NCI-H2196 treated with DMSO at 0.1 percent for 48 hours (cell line): ENCODE results near the gene SCGB1C2.
"Not testable (repeated sequence)": the region's sequence is repeated elsewhere in the genome, so short reads cannot be mapped to it uniquely, and the experiment has no call there.

Experiments used
- DNase-seq: peaks from one replicate; lab custom pipeline; 2025; ENCODE audit not compliant: unreplicated experiment; lab: John Stamatoyannopoulos, UW

Gene SCGB1C2

GRCh38 chr17:148757-149156 lies 11.4 kb downstream of the SCGB1C2 start:
- no peak for DNase-seq

- DNase-seq: no peak
Measured at GRCh38 chr17:149231-149630, 11.9 kb downstream of the SCGB1C2 start.

- DNase-seq: no peak
Measured at GRCh38 chr17:149897-150584, 12.7 kb downstream of the SCGB1C2 start.

- DNase-seq: no peak
Measured at GRCh38 chr17:151004-151403, 13.6 kb downstream of the SCGB1C2 start.

- DNase-seq: no peak
Measured at GRCh38 chr17:151886-152859, 14.8 kb downstream of the SCGB1C2 start.

- no peak for DNase-seq
Measured at GRCh38 chr17:152860-153420, 15.6 kb downstream of the SCGB1C2 start.

- no peak for DNase-seq
Measured at GRCh38 chr17:153851-154250, 16.5 kb downstream of the SCGB1C2 start.

GRCh38 chr17:155576-155975 lies 18.2 kb downstream of the SCGB1C2 start:
- DNase-seq: no peak

GRCh38 chr17:156094-156621 lies 18.8 kb downstream of the SCGB1C2 start:
- DNase-seq: no peak

GRCh38 chr17:156946-157345 lies 19.6 kb downstream of the SCGB1C2 start:
- DNase-seq: no peak

GRCh38 chr17:157901-158300 lies 20.5 kb downstream of the SCGB1C2 start:
- no peak for DNase-seq

- no peak for DNase-seq
Measured at GRCh38 chr17:158379-158778, 21.0 kb downstream of the SCGB1C2 start.

- DNase-seq: no peak
Measured at GRCh38 chr17:159609-160008, 22.2 kb downstream of the SCGB1C2 start.

- DNase-seq: no peak
Measured at GRCh38 chr17:160336-160735, 23.0 kb downstream of the SCGB1C2 start.

GRCh38 chr17:161481-161880 lies 24.1 kb downstream of the SCGB1C2 start:
- no peak for DNase-seq

- DNase-seq: no peak
Measured at GRCh38 chr17:162689-163088, 25.3 kb downstream of the SCGB1C2 start.

GRCh38 chr17:163514-164098 lies 26.2 kb downstream of the SCGB1C2 start:
- no peak for DNase-seq

GRCh38 chr17:164303-165235 lies 27.2 kb downstream of the SCGB1C2 start:
- DNase-seq: no peak

- no peak for DNase-seq
Measured at GRCh38 chr17:165939-166338, 28.6 kb downstream of the SCGB1C2 start.

GRCh38 chr17:168614-169013 lies 31.2 kb downstream of the SCGB1C2 start:
- not testable (repeated sequence) for DNase-seq
